Loucy (cell line): ENCODE measurements around the gene LNP1.

ENCODE experiments used
- CTCF ChIP-seq: fragments of 200-600 bp; sonication (generic); conservative IDR thresholded peaks from 2 replicates; pipeline ENCODE4 v1.5.1; 2014; ENCODE audit warnings: mild to moderate bottlenecking, antibody characterized with exemption, low read length
- EZH2phosphoT487 ChIP-seq: fragments of 200-600 bp; IDR thresholded peaks from 2 replicates; pipeline ENCODE4 v1.6.1; 2018; ENCODE audit warnings: antibody characterized with exemption, mild to moderate bottlenecking, moderate library complexity, borderline replicate concordance

GRCh38 chr3:100359035-100359434 is 42.3 kb upstream of the LNP1 start:
- TF ChIP-seq CTCF (no peak), EZH2phosphoT487 (no peak)
